ENCODE results near the gene ASB15.

Gene ASB15

DNA sequence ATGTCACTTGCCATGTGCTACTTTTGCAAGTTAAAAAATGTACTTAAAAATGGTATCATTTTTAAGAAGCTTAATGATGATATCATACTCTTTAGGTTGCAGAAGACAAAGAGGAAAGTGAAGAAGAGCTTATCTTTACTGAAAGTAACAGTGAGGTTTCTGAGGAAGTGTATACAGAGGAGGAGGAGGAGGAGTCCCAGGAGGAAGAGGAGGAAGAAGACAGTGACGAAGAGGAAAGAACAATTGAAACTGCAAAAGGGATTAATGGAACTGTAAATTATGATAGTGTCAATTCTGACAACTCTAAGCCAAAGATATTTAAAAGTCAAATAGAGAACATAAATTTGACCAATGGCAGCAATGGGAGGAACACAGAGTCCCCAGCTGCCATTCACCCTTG, 60.1 kb downstream of the ASB15 start:
- Histone ChIP-seq H3K36me3 (no peaks in the 10 kb centered on the region), H3K4me3 (ENCODE audit: low read depth, low read length) (no peak overlapping the region), H3K27ac (no peak overlapping the region), H3K27me3 (ENCODE audit: insufficient read depth, low read depth, severe bottlenecking) (no peaks in the 10 kb centered on the region), H3K9me3 (ENCODE audit: severe bottlenecking) (no peaks in the 10 kb centered on the region)
- TF ChIP-seq, protein P1, sequence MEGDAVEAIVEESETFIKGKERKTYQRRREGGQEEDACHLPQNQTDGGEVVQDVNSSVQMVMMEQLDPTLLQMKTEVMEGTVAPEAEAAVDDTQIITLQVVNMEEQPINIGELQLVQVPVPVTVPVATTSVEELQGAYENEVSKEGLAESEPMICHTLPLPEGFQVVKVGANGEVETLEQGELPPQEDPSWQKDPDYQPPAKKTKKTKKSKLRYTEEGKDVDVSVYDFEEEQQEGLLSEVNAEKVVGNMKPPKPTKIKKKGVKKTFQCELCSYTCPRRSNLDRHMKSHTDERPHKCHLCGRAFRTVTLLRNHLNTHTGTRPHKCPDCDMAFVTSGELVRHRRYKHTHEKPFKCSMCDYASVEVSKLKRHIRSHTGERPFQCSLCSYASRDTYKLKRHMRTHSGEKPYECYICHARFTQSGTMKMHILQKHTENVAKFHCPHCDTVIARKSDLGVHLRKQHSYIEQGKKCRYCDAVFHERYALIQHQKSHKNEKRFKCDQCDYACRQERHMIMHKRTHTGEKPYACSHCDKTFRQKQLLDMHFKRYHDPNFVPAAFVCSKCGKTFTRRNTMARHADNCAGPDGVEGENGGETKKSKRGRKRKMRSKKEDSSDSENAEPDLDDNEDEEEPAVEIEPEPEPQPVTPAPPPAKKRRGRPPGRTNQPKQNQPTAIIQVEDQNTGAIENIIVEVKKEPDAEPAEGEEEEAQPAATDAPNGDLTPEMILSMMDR (IDR thresholded peaks at IDR 0.05; ENCODE audit: low read depth, low read length), result no peak
- no peak for DNase-seq

DNA sequence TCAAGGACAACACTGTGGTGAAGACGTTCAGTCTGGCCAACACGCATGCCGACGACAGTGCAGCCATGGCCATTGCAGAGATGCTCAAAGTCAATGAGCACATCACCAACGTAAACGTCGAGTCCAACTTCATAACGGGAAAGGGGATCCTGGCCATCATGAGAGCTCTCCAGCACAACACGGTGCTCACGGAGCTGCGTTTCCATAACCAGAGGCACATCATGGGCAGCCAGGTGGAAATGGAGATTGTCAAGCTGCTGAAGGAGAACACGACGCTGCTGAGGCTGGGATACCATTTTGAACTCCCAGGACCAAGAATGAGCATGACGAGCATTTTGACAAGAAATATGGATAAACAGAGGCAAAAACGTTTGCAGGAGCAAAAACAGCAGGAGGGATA, 60.7 kb downstream of the ASB15 start:
- TF ChIP-seq, protein P1 (IDR thresholded peaks at IDR 0.05; ENCODE audit: low read depth, low read length), result no peak

DNA sequence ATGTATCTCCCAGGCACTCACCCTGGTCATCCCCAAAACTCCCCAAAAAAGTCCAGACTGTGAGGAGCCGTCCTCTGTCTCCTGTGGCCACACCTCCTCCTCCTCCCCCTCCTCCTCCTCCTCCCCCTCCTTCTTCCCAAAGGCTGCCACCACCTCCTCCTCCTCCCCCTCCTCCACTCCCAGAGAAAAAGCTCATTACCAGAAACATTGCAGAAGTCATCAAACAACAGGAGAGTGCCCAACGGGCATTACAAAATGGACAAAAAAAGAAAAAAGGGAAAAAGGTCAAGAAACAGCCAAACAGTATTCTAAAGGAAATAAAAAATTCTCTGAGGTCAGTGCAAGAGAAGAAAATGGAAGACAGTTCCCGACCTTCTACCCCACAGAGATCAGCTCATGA, 61.1 kb downstream of the ASB15 start:
- TF ChIP-seq, protein P1 (IDR thresholded peaks at IDR 0.05; ENCODE audit: low read depth, low read length), result no peak
- no peaks in the 10 kb centered on the region for H3K36me3 ChIP-seq
- DNase-seq, result no peak
- H3K4me3 ChIP-seq (ENCODE audit: low read depth, low read length), result no peak overlapping the region
- H3K27me3 ChIP-seq (ENCODE audit: insufficient read depth, low read depth, severe bottlenecking), result no peaks in the 10 kb centered on the region
- H3K27ac ChIP-seq, result no peak overlapping the region
- H3K9me3 ChIP-seq (ENCODE audit: severe bottlenecking), result no peaks in the 10 kb centered on the region

More for the DNA sequence above, 60.7 kb downstream of the ASB15 start:
- H3K9me3 ChIP-seq (ENCODE audit: severe bottlenecking), result no peaks in the 10 kb centered on the region
- H3K27ac ChIP-seq, result no peak overlapping the region
- no peaks in the 10 kb centered on the region for H3K27me3 ChIP-seq (ENCODE audit: insufficient read depth, low read depth, severe bottlenecking)
- no peak for DNase-seq
- H3K36me3 ChIP-seq, result no peaks in the 10 kb centered on the region
- no peak overlapping the region for H3K4me3 ChIP-seq (ENCODE audit: low read depth, low read length)

DNA sequence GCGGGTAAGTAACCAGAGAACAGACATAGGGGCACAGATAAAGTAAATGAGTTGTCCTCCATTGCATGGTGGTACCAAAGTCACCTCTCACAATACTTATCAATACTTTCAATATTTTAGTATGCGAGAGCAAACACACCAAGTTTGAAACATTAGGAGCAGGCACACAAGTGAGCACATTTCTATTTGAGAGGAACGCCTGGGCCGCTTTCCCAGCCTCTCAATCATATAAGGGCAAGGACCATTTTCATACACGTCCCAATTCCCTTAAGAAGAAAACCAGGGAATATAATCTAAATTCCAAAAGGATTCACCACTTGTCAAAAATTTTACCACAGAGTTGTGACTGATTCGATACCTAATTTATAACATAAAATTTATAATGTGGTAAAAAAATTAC, 61.6 kb downstream of the ASB15 start:
- no peaks in the 10 kb centered on the region for H3K27me3 ChIP-seq (ENCODE audit: insufficient read depth, low read depth, severe bottlenecking)
- DNase-seq, result no peak
- no peak overlapping the region for H3K27ac ChIP-seq
- no peaks in the 10 kb centered on the region for H3K36me3 ChIP-seq
- H3K9me3 ChIP-seq (ENCODE audit: severe bottlenecking), result no peaks in the 10 kb centered on the region
- TF ChIP-seq, protein P1 (IDR thresholded peaks at IDR 0.05; ENCODE audit: low read depth, low read length), result no peak
- no peak overlapping the region for H3K4me3 ChIP-seq (ENCODE audit: low read depth, low read length)

DNA sequence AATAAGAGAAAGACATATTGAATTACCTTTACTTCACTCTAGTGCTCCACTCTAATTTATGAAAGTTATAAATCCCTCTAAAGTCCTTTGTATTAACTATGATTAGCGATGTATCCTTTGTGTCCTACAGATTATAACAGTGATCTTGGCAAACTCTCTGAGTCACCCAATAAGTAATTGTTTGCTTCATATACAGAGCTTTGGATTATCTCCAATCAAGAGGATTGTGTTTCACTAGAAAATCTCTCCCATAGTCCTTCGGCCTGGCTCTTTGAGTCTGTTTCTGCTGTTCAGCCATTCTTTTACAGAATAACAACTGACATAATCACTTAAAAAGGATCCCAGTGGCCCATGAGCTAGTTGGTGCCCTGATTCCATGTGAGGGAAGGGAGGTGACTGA, 63.5 kb downstream of the ASB15 start:
- H3K36me3 ChIP-seq, result no peaks in the 10 kb centered on the region
- no peaks in the 10 kb centered on the region for H3K27me3 ChIP-seq (ENCODE audit: insufficient read depth, low read depth, severe bottlenecking)
- H3K4me3 ChIP-seq (ENCODE audit: low read depth, low read length), result no peak overlapping the region
- H3K27ac ChIP-seq, result peak overlapping the region; percentile 78
- DNase-seq, result peak; percentile 58
- H3K9me3 ChIP-seq (ENCODE audit: severe bottlenecking), result no peaks in the 10 kb centered on the region
- TF ChIP-seq, protein P1 (IDR thresholded peaks at IDR 0.05; ENCODE audit: low read depth, low read length), result no peak

DNA sequence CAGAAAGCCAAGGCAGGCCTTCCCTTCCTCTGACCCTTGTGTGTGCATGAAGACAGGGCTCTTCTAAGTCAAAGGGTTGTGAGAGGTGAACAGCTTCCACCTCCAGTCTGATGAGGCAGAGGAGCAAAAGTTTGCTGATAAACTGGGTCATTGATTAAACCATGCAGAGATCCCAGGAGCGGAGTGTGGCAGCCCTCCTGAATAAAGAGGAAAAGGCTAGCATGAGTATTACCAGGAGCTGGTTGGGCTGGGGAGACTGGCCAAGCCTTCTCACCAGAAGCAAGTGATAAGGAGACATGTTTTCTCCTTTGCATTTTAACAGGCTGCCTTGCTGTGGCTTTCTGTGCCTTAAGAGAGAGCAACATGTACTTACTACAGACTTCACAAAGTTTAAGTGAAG, 64.3 kb downstream of the ASB15 start:
- DNase-seq, result no peak
- H3K36me3 ChIP-seq, result no peaks in the 10 kb centered on the region
- no peak overlapping the region for H3K4me3 ChIP-seq (ENCODE audit: low read depth, low read length)
- H3K27me3 ChIP-seq (ENCODE audit: insufficient read depth, low read depth, severe bottlenecking), result no peaks in the 10 kb centered on the region
- no peaks in the 10 kb centered on the region for H3K9me3 ChIP-seq (ENCODE audit: severe bottlenecking)
- TF ChIP-seq, protein P1 (IDR thresholded peaks at IDR 0.05; ENCODE audit: low read depth, low read length), result no peak
- peak overlapping the region; percentile 78 for H3K27ac ChIP-seq

Measured in WERI-Rb-1 (cell line).